Mononuclear cell (primary cell): ENCODE data around the gene SLC25A18. TPM values are rescaled to one million over a fixed set of nuclear protein-coding genes. Genes with fewer than 3 reads are reported as not detected.
"Not testable (repeated sequence)": the region's sequence is repeated elsewhere in the genome, so short reads cannot be mapped to it uniquely, and the experiment has no call there.

Experiments used
- H3K27me3 ChIP-seq: 2 replicates; pipeline ENCODE4 v1.6.0; 2011; ENCODE audit warnings: low read length, control low read depth; ENCODE audit not compliant: insufficient read depth
- H3K4me1 ChIP-seq: 2 replicates; pipeline ENCODE4 v1.5.1; 2011; ENCODE audit warnings: mild to moderate bottlenecking, low read length, control low read depth; ENCODE audit not compliant: insufficient read depth
- H3K4me3 ChIP-seq: 2 replicates; pipeline ENCODE4 v1.5.1; 2011; ENCODE audit warnings: mild to moderate bottlenecking, low read length, moderate library complexity
- H3K9me3 ChIP-seq: 2 replicates; pipeline ENCODE4 v1.5.1; 2011; ENCODE audit warnings: low read depth, mild to moderate bottlenecking, control low read depth, low read length
- total RNA-seq: library from RNA; depleted of rRNA; stranded (reverse); fragments of >200 nt; gene quantifications from one replicate; pipeline ENCODE4 v1.2.3, GENCODE V29; 2012

SLC25A18 gene, protein sequence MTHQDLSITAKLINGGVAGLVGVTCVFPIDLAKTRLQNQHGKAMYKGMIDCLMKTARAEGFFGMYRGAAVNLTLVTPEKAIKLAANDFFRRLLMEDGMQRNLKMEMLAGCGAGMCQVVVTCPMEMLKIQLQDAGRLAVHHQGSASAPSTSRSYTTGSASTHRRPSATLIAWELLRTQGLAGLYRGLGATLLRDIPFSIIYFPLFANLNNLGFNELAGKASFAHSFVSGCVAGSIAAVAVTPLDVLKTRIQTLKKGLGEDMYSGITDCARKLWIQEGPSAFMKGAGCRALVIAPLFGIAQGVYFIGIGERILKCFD
- total RNA-seq: not detected

GRCh38 chr22:17562906-17563870 lies at the start of gene SLC25A18:
Gene SLC25A18, plus strand, starts transcription at chr22:17563498. Its CDS starts 16,447 bp downstream, at chr22:17579945.
- H3K27me3 ChIP-seq: no peaks in the 10 kb centered on the region
- H3K9me3 ChIP-seq: no peaks in the 10 kb centered on the region
- no peak within 1 kb of the TSS for H3K4me3 ChIP-seq
- no peaks in the 10 kb centered on the region for H3K4me1 ChIP-seq

GRCh38 chr22:17513612-17514011 lies 49.7 kb upstream of the SLC25A18 start:
- Histone ChIP-seq H3K4me1 (no peaks in the 10 kb centered on the region), H3K9me3 (no peaks in the 10 kb centered on the region), H3K27me3 (no peaks in the 10 kb centered on the region)

DNA sequence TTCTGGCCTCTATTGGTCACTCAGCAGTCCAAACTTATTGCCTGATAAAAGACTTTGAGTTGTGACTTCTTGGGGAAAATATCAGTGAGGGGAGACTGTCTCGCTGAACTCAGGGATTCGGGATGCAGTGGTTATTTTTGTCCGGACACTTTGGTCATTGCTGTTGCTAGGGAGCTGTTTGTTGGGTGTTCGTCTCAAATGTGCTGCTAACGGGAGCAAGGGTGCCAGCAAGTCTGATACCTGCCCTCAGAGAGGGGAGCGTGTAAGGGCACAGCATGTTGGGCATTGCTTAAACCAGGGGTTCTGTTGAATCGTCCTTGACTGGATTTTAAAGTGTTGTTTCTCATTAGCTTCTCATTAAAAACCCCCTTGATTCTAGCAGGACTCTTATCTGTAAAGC lies 49.2 kb upstream of the SLC25A18 start:
- H3K4me3 ChIP-seq: no peak overlapping the region
- no peaks in the 10 kb centered on the region for H3K9me3 ChIP-seq
- no peaks in the 10 kb centered on the region for H3K4me1 ChIP-seq
- no peaks in the 10 kb centered on the region for H3K27me3 ChIP-seq

More at GRCh38 chr22:17513612-17514011, 49.7 kb upstream of the SLC25A18 start:
- H3K4me3 ChIP-seq: no peak overlapping the region

DNA sequence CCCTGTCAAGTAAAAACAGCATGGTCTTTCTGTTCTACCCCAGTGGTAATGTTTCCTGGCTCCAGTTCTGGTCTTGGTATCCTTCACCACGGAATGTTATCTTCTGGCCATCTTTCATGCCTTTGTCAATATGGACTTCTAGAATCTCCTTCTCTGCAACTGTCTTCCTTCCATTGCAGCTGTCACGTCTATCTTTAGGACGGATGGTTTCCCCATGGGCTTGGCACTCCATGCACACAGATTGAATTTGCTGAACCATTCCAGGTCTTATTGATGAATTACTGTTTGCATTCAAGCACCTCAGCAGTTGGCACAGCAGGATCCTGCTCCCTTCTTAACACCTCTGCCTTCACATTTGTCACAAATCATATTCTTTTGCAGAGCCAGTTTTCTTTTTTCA lies 44.9 kb upstream of the SLC25A18 start:
- H3K4me1 ChIP-seq: no peaks in the 10 kb centered on the region
- H3K27me3 ChIP-seq: no peaks in the 10 kb centered on the region
- no peak overlapping the region for H3K4me3 ChIP-seq

GRCh38 chr22:17521971-17522370 lies 41.3 kb upstream of the SLC25A18 start:
- not testable (repeated sequence) for H3K9me3 ChIP-seq, H3K4me1 ChIP-seq, H3K27me3 ChIP-seq, H3K4me3 ChIP-seq

More for the DNA sequence above, 44.9 kb upstream of the SLC25A18 start:
- no peaks in the 10 kb centered on the region for H3K9me3 ChIP-seq

DNA sequence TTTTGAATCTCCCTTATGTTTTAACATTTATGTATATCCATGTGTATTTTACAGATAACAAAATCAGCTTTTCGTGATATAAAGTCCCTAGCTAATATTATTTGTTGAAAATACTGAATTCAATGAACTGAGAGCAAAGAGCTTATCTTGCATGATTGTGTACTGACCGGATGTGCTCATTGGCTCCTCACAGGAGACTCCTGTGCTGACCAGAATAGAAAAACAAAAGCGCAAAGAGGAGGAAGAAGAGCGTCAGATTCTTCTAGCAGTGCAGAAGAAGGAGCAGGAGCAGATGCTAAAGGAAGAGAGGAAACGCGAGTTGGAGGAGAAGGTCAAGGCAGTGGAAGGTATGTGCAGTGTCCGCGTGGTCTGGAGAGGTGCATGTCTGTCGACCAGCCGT lies 39.4 kb upstream of the SLC25A18 start:
- H3K4me3 ChIP-seq: no peak overlapping the region
- no peaks in the 10 kb centered on the region for H3K9me3 ChIP-seq
- H3K4me1 ChIP-seq: peaks cover 2% of the 10 kb centered on the region
- no peaks in the 10 kb centered on the region for H3K27me3 ChIP-seq

DNA sequence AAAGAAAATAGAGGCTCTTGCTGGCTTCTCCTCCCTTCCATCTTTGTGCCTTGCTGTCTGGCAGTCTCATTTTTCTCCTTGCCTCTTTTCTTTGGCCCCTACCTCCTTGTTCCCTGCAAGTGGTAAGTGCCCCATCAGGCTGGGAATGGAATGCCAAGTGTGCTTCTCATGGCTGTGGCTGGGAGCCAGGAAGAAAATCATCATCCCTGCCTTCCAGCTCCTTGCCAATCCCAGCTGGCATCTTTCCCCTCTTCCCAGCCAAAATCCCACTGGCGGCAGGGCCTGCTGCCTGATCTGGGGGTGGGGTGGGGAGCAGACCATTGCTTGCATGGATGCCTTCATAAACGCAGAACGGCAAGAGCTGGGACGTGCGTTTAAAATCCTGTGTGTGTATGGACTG lies 27.0 kb upstream of the SLC25A18 start:
- no peaks in the 10 kb centered on the region for H3K4me1 ChIP-seq
- H3K4me3 ChIP-seq: no peak overlapping the region
- no peaks in the 10 kb centered on the region for H3K27me3 ChIP-seq
- H3K9me3 ChIP-seq: no peaks in the 10 kb centered on the region

DNA sequence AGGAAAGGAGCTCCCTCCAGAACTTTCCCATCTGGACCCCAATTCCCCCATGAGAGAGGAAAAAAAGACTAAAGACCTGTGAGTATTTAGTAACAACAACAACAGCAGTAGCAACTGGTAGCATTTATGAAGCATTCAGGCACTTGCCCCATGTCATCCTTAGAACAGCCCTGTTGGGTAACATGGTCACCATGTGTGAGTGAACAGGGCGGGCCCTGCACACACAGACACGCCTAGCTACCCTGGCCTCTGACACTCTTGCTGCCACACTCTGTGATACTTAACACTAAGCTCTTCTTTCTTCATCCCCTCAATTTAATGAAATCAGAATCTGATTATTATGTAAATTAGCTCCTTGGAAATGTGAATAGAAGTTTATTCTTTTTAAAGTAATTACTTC lies 26.1 kb upstream of the SLC25A18 start:
- Histone ChIP-seq H3K9me3 (no peaks in the 10 kb centered on the region), H3K4me3 (no peak overlapping the region), H3K27me3 (no peaks in the 10 kb centered on the region), H3K4me1 (no peaks in the 10 kb centered on the region)

DNA sequence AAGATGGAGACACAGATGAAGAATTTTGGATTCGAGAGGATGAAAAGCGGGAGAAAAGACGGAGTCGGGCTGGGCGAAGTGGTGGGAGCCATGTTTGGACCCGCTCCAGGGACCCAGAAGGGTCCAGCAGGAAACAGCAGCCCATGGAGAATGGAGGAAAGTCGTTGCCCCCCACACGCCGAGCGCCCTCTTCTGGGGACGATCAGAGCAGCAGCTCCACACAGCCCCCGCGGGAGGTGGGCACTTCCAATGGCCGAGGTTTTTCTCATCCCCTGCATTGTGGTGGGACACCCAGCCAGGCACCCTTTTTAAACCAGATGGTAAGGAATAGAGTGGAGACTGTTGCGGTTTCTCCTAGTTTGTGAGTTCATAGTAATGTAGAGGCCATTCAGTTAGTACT lies 22.8 kb upstream of the SLC25A18 start:
- H3K4me3 ChIP-seq: no peak overlapping the region
- H3K9me3 ChIP-seq: no peaks in the 10 kb centered on the region
- H3K27me3 ChIP-seq: no peaks in the 10 kb centered on the region
- H3K4me1 ChIP-seq: no peaks in the 10 kb centered on the region

- H3K27me3 ChIP-seq: no peaks in the 10 kb centered on the region
- H3K9me3 ChIP-seq: no peaks in the 10 kb centered on the region
- no peak overlapping the region for H3K4me3 ChIP-seq
- H3K4me1 ChIP-seq: no peaks in the 10 kb centered on the region
Observed at GRCh38 chr22:17541476-17541875, 21.8 kb upstream of the SLC25A18 start.

- Histone ChIP-seq H3K4me3 (no peak overlapping the region), H3K4me1 (no peaks in the 10 kb centered on the region), H3K27me3 (no peaks in the 10 kb centered on the region), H3K9me3 (no peaks in the 10 kb centered on the region)
Observed at GRCh38 chr22:17542452-17542851, 20.8 kb upstream of the SLC25A18 start.

DNA sequence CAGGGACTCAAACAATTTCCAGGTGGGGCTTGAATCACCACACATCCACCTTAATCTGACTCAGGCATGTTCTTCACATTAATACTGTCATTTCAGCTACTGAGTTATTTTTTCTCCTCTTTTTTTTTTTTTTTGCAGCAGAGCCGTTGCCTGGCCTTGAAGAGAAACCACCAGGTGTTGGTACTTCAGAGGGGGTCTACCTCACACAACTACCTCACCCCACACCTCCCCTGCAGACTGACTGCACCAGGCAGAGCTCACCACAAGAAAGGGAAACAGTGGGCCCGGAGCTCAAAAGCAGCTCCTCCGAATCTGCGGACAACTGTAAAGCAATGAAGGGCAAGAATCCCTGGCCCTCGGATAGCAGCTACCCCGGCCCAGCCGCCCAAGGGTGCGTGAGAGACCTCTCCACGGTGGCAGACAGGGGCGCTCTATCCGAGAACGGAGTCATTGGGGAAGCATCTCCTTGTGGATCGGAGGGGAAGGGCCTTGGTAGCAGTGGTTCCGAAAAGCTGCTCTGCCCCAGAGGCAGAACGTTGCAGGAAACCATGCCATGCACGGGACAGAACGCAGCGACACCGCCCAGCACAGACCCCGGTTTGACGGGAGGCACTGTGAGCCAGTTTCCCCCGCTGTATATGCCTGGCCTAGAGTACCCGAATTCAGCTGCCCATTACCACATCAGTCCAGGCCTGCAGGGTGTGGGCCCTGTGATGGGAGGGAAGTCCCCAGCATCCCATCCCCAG lies 15.1 kb upstream of the SLC25A18 start:
- no peaks in the 10 kb centered on the region for H3K27me3 ChIP-seq
- H3K4me3 ChIP-seq: no peak overlapping the region
- H3K9me3 ChIP-seq: no peaks in the 10 kb centered on the region
- H3K4me1 ChIP-seq: no peaks in the 10 kb centered on the region

GRCh38 chr22:17548756-17549035 lies 14.6 kb upstream of the SLC25A18 start:
- no peaks in the 10 kb centered on the region for H3K4me1 ChIP-seq
- H3K9me3 ChIP-seq: no peaks in the 10 kb centered on the region
- H3K27me3 ChIP-seq: no peaks in the 10 kb centered on the region
- H3K4me3 ChIP-seq: no peak overlapping the region

DNA sequence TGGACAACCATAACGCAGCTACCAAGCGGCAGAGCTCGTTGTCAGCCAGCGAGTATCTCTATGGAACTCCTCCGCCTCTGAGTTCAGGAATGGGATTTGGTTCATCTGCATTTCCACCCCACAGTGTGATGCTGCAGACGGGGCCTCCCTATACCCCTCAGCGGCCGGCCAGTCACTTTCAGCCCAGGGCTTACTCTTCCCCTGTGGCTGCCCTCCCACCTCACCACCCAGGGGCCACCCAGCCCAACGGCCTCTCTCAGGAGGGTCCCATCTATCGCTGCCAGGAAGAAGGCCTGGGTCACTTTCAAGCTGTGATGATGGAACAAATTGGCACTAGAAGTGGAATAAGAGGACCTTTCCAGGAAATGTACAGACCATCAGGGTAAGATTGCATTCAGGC lies 14.1 kb upstream of the SLC25A18 start:
- no peaks in the 10 kb centered on the region for H3K9me3 ChIP-seq
- H3K4me3 ChIP-seq: no peak overlapping the region
- H3K4me1 ChIP-seq: no peaks in the 10 kb centered on the region
- H3K27me3 ChIP-seq: no peaks in the 10 kb centered on the region

GRCh38 chr22:17549655-17550054 lies 13.6 kb upstream of the SLC25A18 start:
- Histone ChIP-seq H3K9me3 (no peaks in the 10 kb centered on the region), H3K4me3 (no peak overlapping the region), H3K27me3 (no peaks in the 10 kb centered on the region), H3K4me1 (no peaks in the 10 kb centered on the region)
